ENCODE measurements around the gene ASB2. TPM values are rescaled to one million over a fixed set of nuclear protein-coding genes. Genes with fewer than 3 reads are reported as not detected.
A peak's percentile ranks its signal among the peaks of the same experiment; 100 is the strongest.

The ASB2 gene
- total RNA-seq, 1 donor from 2014 or later = 2.4 TPM

- H3K36me3 ChIP-seq = no peaks in the 10 kb centered on the region
- intact Hi-C loops (cut with DNase I) = no loop called here
- no peak overlapping the region for H3K4me3 ChIP-seq
- ATAC-seq (no peak), DNase-seq (peak; percentile 39)
- peaks cover 1% of the 10 kb centered on the region for H3K4me1 ChIP-seq
- H3K9me3 ChIP-seq = no peaks in the 10 kb centered on the region
- no peak for TF ChIP-seq CTCF (IDR thresholded peaks at IDR 0.05)
- no peaks in the 10 kb centered on the region for H3K27me3 ChIP-seq (ENCODE audit: low read depth)
- no peak overlapping the region for H3K27ac ChIP-seq
Observed at GRCh38 chr14:93949511-93950075, 26.8 kb downstream of the ASB2 start.

GRCh38 chr14:93947282-93947681, 29.1 kb downstream of the ASB2 start:
- Histone ChIP-seq H3K4me1 (no peaks in the 10 kb centered on the region), H3K27me3 (ENCODE audit: low read depth) (no peaks in the 10 kb centered on the region), H3K36me3 (no peaks in the 10 kb centered on the region), H3K9me3 (no peaks in the 10 kb centered on the region), H3K4me3 (no peak overlapping the region), H3K27ac (no peak overlapping the region)
- no peak for ATAC-seq
- DNase-seq = peak; percentile 36
- no peak for TF ChIP-seq CTCF (IDR thresholded peaks at IDR 0.05)
- intact Hi-C loops (cut with DNase I) = no loop called here

- intact Hi-C loops (cut with DNase I) = no loop called here
- Histone ChIP-seq H3K27me3 (ENCODE audit: low read depth) (no peaks in the 10 kb centered on the region), H3K36me3 (no peaks in the 10 kb centered on the region), H3K4me1 (no peaks in the 10 kb centered on the region), H3K4me3 (no peak overlapping the region), H3K27ac (no peak overlapping the region), H3K9me3 (no peaks in the 10 kb centered on the region)
- DNase-seq (no peak), ATAC-seq (no peak)
- TF ChIP-seq CTCF (IDR thresholded peaks at IDR 0.05) = no peak
Observed at GRCh38 chr14:93946541-93947090, 29.8 kb downstream of the ASB2 start.

- H3K4me1 ChIP-seq = no peaks in the 10 kb centered on the region
- intact Hi-C loops (cut with DNase I) = no loop called here
- no peaks in the 10 kb centered on the region for H3K27me3 ChIP-seq (ENCODE audit: low read depth)
- no peak for TF ChIP-seq CTCF (IDR thresholded peaks at IDR 0.05)
- H3K36me3 ChIP-seq = no peaks in the 10 kb centered on the region
- H3K27ac ChIP-seq = no peak overlapping the region
- no peak for ATAC-seq
- H3K9me3 ChIP-seq = no peaks in the 10 kb centered on the region
- H3K4me3 ChIP-seq = no peak overlapping the region
- DNase-seq = no peak
Observed at GRCh38 chr14:93946104-93946503, 30.3 kb downstream of the ASB2 start.

- no peaks in the 10 kb centered on the region for H3K9me3 ChIP-seq
- H3K27me3 ChIP-seq (ENCODE audit: low read depth) = no peaks in the 10 kb centered on the region
- no peaks in the 10 kb centered on the region for H3K36me3 ChIP-seq
- no peak for ATAC-seq
- H3K4me1 ChIP-seq = no peaks in the 10 kb centered on the region
- TF ChIP-seq CTCF (IDR thresholded peaks at IDR 0.05) = no peak
- intact Hi-C loops (cut with DNase I) = no loop called here
- no peak overlapping the region for H3K27ac ChIP-seq
- no peak overlapping the region for H3K4me3 ChIP-seq
- no peak for DNase-seq
Observed at GRCh38 chr14:93945070-93945399, 31.3 kb downstream of the ASB2 start.

All from lower lobe of right lung (tissue), 2 donors.